ENCODE data around the gene OTOGL.
"Not testable (repeated sequence)": the region's sequence is repeated elsewhere in the genome, so short reads cannot be mapped to it uniquely, and the experiment has no call there.

OTOGL gene

DNA sequence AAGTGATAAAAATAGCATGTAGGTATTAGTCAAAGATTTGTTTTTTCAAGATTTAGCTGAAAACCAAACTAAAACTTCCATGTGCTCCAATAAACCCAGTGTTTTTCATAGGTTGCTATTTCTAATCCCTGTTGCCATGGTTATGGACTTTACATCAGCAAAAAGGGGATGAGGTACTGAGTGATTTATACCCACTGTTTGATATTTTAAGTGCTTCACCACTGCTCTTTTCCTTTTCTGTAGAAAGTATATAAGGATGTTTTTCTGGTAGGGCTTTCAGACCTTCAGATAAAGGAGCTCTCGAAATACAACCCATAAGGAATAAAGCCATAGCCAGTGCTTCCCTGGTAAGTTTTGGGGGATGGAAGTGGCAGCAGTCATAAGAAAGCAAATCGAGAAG lies at the start of gene OTOGL:
OTOGL (plus strand) TSS at position 279 of the 400 bp plus-strand sequence. CDS start 109,895 bp downstream, outside the sequence.
- no peak for DNase-seq (ENCODE audit: low read depth in 1 of 2, low spot score in 1 of 2)

DNA sequence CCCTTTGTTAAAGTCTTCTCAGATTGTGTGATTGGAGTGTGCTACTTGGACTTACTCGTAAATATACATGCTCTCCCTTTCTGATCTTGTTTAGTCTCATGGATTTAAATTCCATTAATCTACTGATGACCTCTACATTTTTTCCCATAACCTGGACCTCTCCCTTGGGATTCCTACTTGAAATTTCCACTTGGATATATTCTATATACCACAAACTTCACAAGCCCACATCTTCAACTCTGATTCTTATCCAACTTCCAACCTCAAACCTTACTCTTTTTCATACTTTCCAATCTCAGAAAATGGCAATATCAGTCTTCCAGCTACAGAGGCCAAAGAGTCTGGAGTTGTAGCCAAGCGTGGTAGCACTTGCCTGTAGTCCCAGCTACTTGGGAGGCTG lies 49.1 kb upstream of the OTOGL start:
- no peak for DNase-seq (ENCODE audit: low read depth in 1 of 2, low spot score in 1 of 2)

GRCh38 chr12:80053051-80053790 lies 46.1 kb upstream of the OTOGL start:
- no peak for DNase-seq (ENCODE audit: low read depth in 1 of 2, low spot score in 1 of 2)

- no peak for DNase-seq (ENCODE audit: low read depth in 1 of 2, low spot score in 1 of 2)
Measured at GRCh38 chr12:80056232-80056631, 43.1 kb upstream of the OTOGL start.

DNA sequence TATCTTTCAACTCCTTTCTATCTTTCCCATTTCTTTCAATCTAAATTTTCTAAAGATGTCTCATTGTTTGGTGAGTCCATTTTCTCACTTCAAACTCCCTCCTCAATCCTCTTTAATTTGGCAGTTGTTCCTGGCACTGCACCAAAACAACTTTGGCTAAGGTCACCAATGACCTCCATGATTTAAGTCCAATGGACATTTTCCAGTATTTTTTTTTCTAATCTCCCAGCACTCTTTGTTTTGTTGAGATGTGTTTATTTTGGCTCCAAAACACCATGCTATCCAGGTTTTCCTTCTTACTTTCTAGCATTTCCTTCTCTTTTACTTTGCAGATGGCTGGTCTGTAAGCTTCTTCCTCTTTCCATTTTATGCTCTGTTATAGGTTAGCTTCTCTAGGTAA lies 42.5 kb upstream of the OTOGL start:
- no peak for DNase-seq (ENCODE audit: low read depth in 1 of 2, low spot score in 1 of 2)

DNA sequence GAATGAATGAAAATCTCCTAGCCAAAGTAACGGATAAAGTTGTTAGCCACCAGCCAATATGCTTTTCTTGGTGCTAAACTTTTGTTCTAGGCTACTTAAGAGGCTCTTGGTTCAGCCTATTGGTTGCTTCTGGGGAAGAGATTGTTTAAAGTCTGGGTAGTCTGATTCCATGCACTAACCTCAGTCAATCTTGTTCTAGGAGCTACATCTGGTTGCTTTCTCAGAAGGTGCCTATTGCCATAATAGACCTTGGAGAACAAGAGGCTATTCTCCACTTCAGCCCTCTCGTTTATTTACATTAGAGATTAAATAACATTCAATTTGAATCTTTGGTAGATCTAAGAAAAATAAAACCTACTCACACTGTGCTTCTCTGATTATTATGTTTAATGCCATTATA lies 40.8 kb upstream of the OTOGL start:
- no peak for DNase-seq (ENCODE audit: low read depth in 1 of 2, low spot score in 1 of 2)

DNA sequence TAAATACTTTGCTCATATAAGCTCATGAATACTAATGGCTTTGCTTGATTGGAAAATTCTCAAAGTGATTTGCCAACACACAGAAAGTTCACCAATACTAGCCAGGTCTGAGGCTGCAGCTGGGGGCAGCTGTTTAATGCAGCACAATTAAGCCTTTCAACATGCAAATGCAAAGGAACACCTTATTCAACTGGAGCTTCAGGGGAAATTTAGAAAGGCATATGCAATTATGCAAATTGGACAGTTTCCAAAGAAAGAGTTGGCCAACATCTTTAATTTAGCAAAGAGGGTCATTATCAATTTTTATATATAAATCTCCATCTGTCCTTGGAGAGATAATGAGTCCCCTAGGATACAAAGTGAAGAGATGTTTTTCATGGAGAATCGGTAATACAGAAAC lies 40.2 kb upstream of the OTOGL start:
- DNase-seq (ENCODE audit: low read depth in 1 of 2, low spot score in 1 of 2) = no peak

DNA sequence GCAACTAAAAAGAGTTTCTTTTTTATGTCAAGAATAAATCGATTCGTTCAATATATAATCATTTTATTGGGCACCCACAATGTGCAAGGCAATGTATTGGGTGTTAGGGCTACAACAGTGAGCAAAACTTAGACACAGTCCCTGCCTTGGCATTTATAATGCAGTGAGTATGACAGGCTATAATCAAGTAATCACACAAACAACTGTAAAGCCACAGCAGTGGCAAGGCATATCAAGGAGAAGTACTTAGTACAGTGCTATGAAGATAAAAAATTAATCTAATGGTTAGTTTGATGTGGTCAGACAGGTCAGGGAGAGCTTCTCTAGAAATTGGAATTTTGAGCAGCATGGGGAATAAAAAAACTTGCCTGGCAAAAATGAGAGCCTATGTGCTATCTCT lies 39.5 kb upstream of the OTOGL start:
- DNase-seq (ENCODE audit: low read depth in 1 of 2, low spot score in 1 of 2) = no peak

- DNase-seq (ENCODE audit: low read depth in 1 of 2, low spot score in 1 of 2) = no peak
Measured at GRCh38 chr12:80064269-80064668, 35.1 kb upstream of the OTOGL start.

DNA sequence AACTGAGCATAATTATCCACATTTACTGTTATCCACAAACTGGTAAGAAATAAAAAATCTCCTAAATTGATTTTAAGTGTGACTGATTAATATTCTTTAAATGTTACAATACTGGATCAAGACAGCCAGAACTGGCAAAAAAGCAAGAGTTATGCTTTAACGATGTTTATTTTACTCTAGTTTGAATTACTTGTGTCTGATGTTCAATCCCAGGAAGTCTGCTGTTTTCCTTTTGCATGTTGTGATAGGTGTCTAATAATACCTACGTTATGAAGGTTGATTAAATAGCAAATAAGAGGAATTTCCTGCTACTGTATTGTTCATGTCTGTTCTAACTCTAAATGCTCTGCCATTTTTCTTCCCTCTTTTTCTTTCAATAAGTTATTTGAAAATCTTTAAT lies 34.4 kb upstream of the OTOGL start:
- no peak for DNase-seq (ENCODE audit: low read depth in 1 of 2, low spot score in 1 of 2)

- no peak for DNase-seq (ENCODE audit: low read depth in 1 of 2, low spot score in 1 of 2)
Measured at GRCh38 chr12:80068173-80068572, 31.2 kb upstream of the OTOGL start.

GRCh38 chr12:80083892-80084614 lies 15.3 kb upstream of the OTOGL start:
- not testable (repeated sequence) for DNase-seq (ENCODE audit: low read depth in 1 of 2, low spot score in 1 of 2)

- no peak for DNase-seq (ENCODE audit: low read depth in 1 of 2, low spot score in 1 of 2)
Measured at GRCh38 chr12:80086025-80086424, 13.3 kb upstream of the OTOGL start.

GRCh38 chr12:80087486-80088213 lies 11.7 kb upstream of the OTOGL start:
- no peak for DNase-seq (ENCODE audit: low read depth in 1 of 2, low spot score in 1 of 2)

DNA sequence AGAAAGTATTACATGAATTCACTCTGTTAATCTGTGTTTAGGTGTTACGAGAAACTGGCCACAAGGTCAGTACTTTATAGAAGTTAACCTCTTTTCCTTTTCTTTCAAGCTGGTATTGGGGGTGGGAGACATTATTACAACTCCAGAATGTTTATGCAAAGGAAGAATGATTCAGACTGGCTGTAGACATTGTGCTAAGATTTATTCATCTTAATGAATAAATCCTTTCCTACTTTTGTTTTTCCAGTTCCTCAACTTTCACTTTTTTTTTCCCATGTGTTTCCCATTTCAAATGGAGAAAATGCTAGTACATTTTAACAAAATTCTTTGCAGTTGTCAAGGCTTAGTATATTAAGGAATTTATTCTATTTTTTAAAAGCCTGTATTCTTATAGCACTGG lies 1.3 kb downstream of the OTOGL start:
- no peak for DNase-seq (ENCODE audit: low read depth in 1 of 2, low spot score in 1 of 2)

DNA sequence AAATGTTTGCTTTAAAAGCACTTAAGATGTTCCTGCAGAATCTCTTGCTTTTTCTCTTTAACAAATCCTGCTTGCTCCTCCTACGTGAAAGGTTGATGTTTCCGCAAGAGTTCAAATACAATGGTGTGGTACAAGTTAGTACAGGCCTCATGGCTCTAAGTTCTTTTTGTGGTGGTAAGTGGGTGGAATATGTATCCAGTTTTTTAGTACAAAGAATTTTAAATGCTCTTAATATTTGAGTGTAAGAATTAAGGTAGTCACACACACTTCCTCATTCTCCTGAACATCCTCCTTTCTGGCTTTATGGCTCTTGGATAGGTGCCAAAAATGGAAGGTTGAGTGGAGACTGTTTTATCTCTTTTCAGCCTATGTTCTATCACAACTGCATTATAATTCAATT lies 1.8 kb downstream of the OTOGL start:
- DNase-seq (ENCODE audit: low read depth in 1 of 2, low spot score in 1 of 2) = no peak

- DNase-seq (ENCODE audit: low read depth in 1 of 2, low spot score in 1 of 2) = no peak
Measured at GRCh38 chr12:80107221-80107620, 7.9 kb downstream of the OTOGL start.

DNA sequence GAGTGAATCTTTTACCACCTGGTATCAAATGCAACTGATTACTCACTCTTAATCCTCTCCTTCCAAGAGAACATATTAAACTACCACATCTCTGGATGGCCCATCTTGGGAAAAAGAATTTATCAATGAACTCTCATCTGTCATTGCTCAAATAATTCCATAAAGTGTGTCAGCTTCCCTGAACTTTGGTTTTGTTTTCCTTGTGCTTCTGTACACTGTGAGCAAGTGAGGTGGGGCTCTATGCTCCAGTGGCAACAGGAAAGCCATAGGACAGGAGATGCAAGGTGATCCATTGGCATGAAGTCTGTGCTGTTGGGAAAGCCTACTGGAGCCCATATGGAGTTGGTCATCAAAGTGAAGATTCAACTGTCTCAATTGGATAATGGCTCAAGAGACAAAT lies 17.4 kb downstream of the OTOGL start:
- DNase-seq (ENCODE audit: low read depth in 1 of 2, low spot score in 1 of 2) = no peak

DNA sequence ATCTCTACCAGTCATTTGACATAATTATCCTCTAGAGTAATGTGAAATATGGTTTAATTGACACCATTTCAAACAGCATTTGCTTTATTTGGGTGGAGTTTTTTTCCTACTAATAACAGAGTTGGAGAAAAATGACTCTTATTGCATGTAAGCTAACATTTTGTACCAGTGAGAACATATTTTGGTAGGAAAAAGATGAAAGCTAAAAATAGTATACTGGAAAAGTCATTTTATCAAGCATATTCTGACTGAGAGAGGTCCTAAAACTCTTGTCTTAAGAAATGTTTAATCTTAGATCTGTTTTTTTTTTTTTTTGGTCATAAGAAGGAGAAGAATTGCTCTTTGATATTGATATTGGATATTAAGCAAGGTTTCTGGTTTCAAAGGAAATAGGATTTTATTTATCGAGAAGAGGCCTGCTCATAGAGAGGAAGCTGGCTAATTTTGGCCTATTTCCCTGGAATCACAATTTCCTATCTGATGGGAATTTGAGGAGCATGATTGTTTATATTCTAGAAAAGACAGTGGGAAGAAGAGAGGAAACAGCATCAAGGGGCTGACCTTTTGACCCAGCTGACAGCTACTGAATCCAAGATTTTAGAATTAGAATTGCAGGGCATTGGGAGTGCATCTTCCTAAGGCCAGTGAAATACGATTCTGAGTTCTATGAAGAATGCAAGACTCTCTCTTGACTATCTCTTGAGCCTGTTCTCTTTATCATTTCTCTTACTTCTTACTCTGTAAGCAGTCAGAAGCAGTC lies 19.4 kb downstream of the OTOGL start:
- no peak for DNase-seq (ENCODE audit: low read depth in 1 of 2, low spot score in 1 of 2)

- DNase-seq (ENCODE audit: low read depth in 1 of 2, low spot score in 1 of 2) = no peak
Measured at GRCh38 chr12:80120994-80121393, 21.7 kb downstream of the OTOGL start.

GRCh38 chr12:80121661-80122060 lies 22.3 kb downstream of the OTOGL start:
- no peak for DNase-seq (ENCODE audit: low read depth in 1 of 2, low spot score in 1 of 2)

Data from activated CD4-positive, alpha-beta T cell treated with anti-CD3 and anti-CD28 coated beads, Interleukin-2, amount 50 U/mL, for 24 hours (primary cell).